Bronchial epithelial cell (primary cell): ENCODE data around the gene GTF2F2. TPM values are rescaled to one million over a fixed set of nuclear protein-coding genes. Genes with fewer than 3 reads are reported as not detected.
A peak's percentile ranks its signal among the peaks of the same experiment; 100 is the strongest.

Source experiments
- DNase-seq: peaks from one replicate; pipeline ENCODE4 v3.0.0-alpha.2; 2010; ENCODE audit warnings: low read depth
- FAIRE-seq: peaks from 2 replicates; lab custom pipeline; 2011; peaks lifted over from hg19 to GRCh38; lab: Jason Lieb, UNC
- H3K27me3 ChIP-seq: 2 replicates; pipeline ENCODE4 v1.5.1; 2011; ENCODE audit warnings: low read length; ENCODE audit not compliant: control insufficient read depth, insufficient read depth
- H3K36me3 ChIP-seq: 2 replicates; pipeline ENCODE4 v1.5.1; 2011; ENCODE audit warnings: low read length; ENCODE audit not compliant: control insufficient read depth, insufficient read depth
- H3K4me3 ChIP-seq: 2 replicates; pipeline ENCODE4 v1.5.1; 2011; ENCODE audit warnings: mild to moderate bottlenecking, low read depth, low read length, control low read depth
- total RNA-seq: library from RNA; depleted of rRNA; stranded (reverse); fragments of >200 nt; gene quantifications from 2 replicates; pipeline ENCODE4 v1.2.1, GENCODE V29; 2014
- TF ChIP-seq, protein P1 (sequence below): IDR thresholded peaks from 2 replicates; pipeline ENCODE4 v1.5.1; 2011; ENCODE audit warnings: mild to moderate bottlenecking, moderate library complexity, low read length, control low read depth, inconsistent platforms; ENCODE audit not compliant: insufficient read depth, severe bottlenecking

Gene GTF2F2
- total RNA-seq, 1 donor from 2014 or later = 42.4 TPM

DNA sequence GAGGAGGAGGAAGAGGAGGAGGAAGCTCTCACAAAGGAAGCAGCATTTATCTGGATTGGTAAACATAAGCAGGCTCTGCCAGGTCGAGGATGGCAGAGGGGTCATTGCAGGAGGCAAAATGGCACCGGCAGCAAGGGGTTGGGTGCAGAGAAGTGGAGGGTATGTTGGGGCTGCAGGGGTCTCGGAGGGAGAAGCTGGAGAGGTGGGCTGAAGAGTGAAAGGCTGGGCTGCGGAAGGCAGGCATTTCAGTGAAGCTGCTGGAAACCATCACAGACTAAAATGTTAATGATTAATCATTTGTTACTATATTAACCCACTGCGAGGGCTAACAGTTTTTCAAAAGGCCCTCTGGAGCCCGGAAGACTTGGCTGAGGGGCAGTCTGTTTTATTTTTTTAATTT lies 196.0 kb downstream of the GTF2F2 start:
- TF ChIP-seq, protein P1, sequence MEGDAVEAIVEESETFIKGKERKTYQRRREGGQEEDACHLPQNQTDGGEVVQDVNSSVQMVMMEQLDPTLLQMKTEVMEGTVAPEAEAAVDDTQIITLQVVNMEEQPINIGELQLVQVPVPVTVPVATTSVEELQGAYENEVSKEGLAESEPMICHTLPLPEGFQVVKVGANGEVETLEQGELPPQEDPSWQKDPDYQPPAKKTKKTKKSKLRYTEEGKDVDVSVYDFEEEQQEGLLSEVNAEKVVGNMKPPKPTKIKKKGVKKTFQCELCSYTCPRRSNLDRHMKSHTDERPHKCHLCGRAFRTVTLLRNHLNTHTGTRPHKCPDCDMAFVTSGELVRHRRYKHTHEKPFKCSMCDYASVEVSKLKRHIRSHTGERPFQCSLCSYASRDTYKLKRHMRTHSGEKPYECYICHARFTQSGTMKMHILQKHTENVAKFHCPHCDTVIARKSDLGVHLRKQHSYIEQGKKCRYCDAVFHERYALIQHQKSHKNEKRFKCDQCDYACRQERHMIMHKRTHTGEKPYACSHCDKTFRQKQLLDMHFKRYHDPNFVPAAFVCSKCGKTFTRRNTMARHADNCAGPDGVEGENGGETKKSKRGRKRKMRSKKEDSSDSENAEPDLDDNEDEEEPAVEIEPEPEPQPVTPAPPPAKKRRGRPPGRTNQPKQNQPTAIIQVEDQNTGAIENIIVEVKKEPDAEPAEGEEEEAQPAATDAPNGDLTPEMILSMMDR = no peak
- H3K27me3 ChIP-seq = no peaks in the 10 kb centered on the region
- DNase-seq (no peak), FAIRE-seq (no peak)
- no peaks in the 10 kb centered on the region for H3K36me3 ChIP-seq
- H3K4me3 ChIP-seq = no peak overlapping the region

DNA sequence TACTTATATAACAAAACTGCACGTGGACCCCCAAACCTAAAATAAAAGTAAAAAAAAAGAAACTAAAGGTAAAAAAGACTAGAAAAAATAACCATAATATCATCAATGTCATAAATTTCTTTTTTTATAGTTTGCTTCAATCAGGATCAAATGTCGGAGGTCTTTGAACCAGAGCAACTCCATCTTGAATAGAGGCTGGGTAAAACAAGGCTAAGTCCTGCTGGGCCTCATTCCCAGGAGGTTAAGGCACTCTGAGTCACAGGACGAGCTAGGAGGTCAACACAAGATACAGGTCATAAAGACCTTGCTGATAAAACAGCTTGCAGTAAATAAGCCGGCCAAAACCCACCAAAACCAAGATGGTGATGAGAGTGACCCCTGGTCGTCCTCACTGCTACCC lies 196.7 kb downstream of the GTF2F2 start:
- FAIRE-seq = no peak

DNA sequence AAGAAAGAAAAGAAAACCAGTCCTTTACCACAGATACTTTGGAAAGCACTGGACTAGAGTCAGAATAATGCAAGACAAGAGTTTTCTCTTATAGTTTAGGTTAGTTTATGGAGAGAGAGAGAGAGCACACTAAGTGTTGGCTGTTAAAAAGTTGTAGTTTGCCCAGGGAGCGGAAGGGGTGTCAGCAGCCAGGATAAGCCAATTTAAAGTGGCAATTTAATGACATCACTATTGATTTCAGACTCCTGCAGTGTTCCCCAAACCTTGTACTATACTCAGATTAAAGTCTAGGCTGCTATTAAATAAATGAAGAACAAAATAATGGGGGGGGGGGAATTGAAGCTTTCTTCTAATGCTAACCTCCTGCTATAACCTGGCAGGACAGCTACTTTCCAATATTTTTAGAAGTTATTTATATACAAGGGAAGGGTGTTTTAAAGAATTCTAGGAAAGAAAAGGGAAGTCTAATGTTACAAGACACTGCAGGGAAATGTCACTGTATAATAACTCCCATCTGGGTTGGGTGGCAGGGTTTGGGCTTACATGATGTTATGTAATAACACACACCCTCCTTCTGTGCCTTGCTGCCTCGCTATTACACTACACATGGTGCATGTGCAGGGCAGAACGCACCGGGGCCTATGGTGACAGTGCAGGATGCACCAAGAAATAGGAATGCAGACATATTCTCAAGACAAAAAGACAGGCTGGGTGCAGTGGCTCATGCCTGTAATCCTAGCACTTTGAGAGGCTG lies 200.7 kb downstream of the GTF2F2 start:
- FAIRE-seq = no peak
- no peak overlapping the region for H3K4me3 ChIP-seq
- TF ChIP-seq, protein P1 = no peak

More for the DNA sequence above, 196.7 kb downstream of the GTF2F2 start:
- no peak for DNase-seq
- no peaks in the 10 kb centered on the region for H3K27me3 ChIP-seq
- H3K36me3 ChIP-seq = no peaks in the 10 kb centered on the region
- H3K4me3 ChIP-seq = no peak overlapping the region
- TF ChIP-seq, protein P1 = no peak

DNA sequence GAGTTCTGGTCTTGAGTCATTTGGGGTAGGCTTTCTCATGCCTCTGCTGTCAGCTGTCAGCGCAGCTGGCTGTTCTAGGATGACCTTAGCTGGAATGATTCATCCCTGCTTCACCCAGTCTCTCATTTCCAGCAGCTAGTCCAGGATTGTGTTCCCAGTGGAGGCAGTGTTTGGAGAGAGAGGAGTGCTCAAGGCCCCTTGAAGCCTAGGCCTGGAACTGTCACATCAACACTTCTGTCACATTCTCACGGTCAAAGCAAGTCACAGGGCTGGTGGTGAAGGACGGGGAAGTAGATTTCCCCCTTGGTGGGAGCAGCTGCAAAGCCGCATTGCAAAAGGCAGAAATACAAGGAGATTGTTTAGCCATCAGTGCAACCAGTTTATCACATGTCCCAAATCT lies 205.5 kb downstream of the GTF2F2 start:
- H3K4me3 ChIP-seq = no peak overlapping the region
- TF ChIP-seq, protein P1 = no peak
- H3K36me3 ChIP-seq = no peaks in the 10 kb centered on the region
- DNase-seq (peak; percentile 93), FAIRE-seq (no peak)
- no peaks in the 10 kb centered on the region for H3K27me3 ChIP-seq

More for the DNA sequence above, 200.7 kb downstream of the GTF2F2 start:
- Histone ChIP-seq H3K36me3 (no peaks in the 10 kb centered on the region), H3K27me3 (no peaks in the 10 kb centered on the region)
- DNase-seq = no peak

DNA sequence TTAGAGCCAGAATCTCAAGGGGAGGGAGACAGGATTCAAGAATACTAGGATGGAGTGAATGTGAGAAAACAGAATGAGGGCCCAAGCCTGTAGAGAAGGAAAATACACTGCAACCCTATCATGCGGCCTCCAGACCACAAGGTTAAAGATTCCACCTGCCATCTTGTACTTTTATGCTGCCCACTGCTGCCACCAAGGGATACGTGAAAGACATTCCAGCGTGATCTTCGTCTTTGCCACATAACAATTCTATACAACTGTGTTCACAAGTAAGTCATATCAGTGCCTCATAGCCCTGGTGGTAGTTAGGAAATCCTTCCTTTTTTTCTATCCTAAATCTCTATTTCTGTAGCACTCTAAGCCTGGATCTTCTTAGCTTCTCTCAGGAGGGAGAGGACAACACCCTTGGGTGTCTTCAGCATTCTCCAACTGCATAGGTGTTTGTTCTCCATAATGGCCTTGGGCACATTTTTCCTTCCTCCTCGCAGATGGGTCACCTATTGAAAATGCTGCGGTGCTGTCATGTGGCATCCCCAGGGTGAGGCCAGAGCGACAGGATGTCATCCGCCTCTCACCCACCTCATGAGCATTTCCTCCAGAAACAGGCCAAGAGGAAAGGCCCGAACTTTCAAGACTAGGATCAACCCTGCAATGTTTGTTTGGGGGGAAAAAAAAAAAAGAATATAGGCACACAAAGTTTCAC lies 207.1 kb downstream of the GTF2F2 start:
- TF ChIP-seq, protein P1 = no peak
- FAIRE-seq (no peak), DNase-seq (no peak)
- Histone ChIP-seq H3K27me3 (no peaks in the 10 kb centered on the region), H3K4me3 (no peak overlapping the region), H3K36me3 (no peaks in the 10 kb centered on the region)
